ENCODE measurements around the gene MLLT11.

MLLT11 gene, protein sequence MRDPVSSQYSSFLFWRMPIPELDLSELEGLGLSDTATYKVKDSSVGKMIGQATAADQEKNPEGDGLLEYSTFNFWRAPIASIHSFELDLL

GRCh38 chr1:151060007-151060656 is at the start of gene MLLT11:
TSS of gene MLLT11 (plus strand) at chr1:151060397. CDS start at chr1:151067225, 6,828 bp downstream.
- DNase-seq, result no peak

GRCh38 chr1:151011154-151011850 is 48.9 kb upstream of the MLLT11 start:
- no peak for DNase-seq

DNA sequence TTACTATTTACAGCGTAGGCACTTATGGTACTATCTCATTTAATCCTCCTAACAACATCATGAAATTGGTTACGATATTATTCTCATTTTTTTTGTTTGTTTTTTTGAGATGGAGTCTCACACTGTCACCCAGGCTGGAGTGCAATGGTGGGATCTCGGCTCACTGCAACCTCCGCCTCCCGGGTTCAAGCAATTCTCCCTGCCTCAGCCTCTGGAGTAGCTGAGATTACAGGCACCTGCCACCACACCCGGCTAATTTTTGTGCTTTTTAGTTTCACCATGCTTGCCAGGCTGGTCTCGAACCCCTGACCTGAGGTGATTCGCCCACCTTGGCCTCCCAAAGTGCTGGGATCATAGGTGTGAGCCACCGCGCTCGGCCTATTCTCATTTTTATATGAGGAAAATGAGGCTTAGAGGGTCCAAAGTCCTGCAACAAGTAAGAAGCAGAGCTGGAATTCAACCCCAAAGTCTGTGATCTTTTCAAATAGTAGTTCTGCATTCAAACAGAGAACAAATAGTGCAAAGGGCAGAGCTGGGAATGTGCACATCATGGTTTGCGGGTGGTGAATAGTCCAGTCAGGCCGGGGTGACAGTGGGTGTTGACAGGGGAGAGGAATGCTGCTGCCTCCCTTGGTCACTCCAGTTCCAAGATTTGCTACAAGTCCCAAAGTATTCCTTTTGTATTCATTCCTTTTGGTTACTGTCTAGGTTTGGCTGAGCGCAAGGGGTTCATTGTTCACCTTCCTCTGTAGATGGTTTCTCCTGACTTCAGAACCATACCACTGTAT is 47.3 kb upstream of the MLLT11 start:
- DNase-seq, result no peak

DNA sequence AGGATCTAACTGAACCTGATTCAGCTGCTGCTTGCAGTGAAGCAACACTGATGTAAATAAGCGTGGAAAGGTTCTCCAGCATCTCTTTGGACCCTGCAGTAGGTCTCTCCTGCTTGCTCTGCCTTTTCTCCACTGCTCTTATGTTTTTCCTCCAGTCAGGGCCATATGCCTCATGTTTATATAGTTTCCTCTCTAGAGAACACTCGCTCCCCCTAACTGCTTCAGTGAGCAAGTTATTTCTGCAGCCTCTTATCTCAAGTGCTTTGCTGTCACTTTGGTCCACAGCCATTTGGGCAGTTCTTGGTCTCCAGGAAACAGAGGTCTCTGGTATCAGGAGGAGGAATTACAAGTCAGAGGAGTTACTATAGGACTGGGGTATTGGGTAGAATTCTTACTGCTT is 46.7 kb upstream of the MLLT11 start:
- DNase-seq, result no peak

- peak; percentile 82 for DNase-seq
Observed at GRCh38 chr1:151024540-151025146, 35.6 kb upstream of the MLLT11 start.

DNA sequence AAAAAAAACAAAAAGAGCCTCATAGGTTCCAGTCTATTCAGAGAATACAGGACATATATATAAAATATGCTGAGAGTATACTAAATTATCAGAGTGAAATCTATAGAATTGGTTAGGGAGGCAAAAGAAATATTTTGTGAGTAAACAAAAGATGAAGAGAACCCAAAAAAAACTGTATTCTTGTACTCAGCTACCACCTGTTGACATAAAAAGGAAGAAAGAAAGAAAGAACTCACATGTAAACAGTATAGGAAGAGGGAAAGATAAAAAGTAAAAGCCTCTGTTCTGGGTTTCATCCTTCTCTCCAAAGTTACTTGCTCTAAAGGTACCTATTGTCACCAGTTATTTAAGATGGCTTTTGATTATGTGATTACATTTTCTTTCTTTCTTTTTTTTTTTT is 33.7 kb upstream of the MLLT11 start:
- no peak for DNase-seq

DNA sequence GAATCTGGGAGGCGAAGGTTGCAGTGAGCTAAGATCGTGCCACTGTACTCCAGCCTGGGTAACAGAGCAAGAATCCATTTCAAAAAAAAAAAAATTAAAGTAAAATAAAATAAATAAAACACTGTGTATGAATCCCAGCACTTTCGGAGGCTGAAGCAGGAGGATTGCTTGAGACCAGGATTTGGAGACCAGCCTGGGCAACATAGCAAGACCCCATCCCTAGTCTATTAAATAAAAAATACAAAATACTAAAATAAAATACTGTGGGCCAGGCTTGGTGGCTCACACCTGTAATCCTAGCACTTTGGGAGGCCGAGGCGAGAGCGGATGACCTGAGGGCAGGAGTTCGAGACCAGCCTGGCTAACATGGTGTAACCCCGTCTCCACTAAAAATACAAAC is 28.0 kb upstream of the MLLT11 start:
- no peak for DNase-seq

- no peak for DNase-seq
Observed at GRCh38 chr1:151035167-151035566, 25.0 kb upstream of the MLLT11 start.

- no peak for DNase-seq
Observed at GRCh38 chr1:151036356-151036755, 23.8 kb upstream of the MLLT11 start, which contains the start of gene BNIPL. TSS of gene BNIPL (plus strand) at chr1:151036586. CDS start at chr1:151036726, 140 bp downstream.

GRCh38 chr1:151037032-151037431 is 23.2 kb upstream of the MLLT11 start:
- DNase-seq, result no peak

DNA sequence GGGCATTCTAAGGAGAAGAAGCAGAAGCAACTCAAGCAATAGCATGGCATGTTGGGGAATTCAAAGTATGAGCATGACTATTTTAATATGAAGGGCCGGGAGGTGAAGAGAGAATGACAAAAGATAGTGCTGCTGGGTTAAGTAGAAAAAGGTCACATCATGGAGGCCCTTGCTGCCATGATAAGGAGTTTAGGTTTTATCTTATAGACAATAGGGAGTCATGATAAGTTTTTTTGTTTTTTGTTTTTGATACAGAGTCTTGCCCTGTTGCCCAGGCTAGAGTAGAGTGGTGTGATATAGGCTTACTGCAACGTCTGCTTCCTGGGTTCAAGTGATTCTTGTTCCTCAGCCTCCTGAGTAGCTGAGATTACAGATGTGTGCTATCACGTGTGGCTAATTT is 20.7 kb upstream of the MLLT11 start:
- no peak for DNase-seq

DNA sequence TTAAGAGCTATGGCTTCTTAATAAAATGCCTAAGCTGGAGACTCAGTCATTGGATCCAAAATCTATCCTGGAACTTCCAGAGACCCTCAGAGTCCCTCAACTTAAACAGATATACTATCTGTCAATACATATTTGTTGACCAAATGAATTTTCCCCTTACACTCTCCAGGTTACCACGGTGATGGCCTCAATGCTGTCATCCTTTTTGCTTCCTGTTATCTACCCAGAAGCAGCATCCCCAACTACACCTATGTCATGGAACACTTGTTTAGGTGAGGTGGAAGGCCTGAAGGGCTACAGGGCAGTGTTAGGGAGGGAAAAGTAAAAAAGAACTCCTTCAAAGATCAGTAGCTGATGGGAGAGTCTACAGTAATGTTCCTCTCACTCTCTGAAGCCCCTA is 17.0 kb upstream of the MLLT11 start:
- no peak for DNase-seq

DNA sequence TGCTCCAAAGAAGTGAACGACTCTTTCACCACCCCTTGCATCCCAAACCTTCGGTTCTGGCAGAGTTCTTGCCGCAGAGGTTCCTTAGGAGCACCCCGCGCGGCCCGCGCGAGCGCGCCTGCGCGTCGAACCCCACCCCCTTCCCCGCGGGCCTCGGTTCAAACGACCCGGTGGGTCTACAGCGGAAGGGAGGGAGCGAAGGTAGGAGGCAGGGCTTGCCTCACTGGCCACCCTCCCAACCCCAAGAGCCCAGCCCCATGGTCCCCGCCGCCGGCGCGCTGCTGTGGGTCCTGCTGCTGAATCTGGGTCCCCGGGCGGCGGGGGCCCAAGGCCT is 12.6 kb upstream of the MLLT11 start, which contains the start of gene C1orf56:
Gene C1orf56 (plus strand): TSS at position 161 of the 334 bp plus-strand sequence. CDS start 97 bp downstream, at position 258.
- peak; percentile 63 for DNase-seq

GRCh38 chr1:151047925-151048644 is 12.1 kb upstream of the MLLT11 start:
- DNase-seq, result peak; percentile 53

DNA sequence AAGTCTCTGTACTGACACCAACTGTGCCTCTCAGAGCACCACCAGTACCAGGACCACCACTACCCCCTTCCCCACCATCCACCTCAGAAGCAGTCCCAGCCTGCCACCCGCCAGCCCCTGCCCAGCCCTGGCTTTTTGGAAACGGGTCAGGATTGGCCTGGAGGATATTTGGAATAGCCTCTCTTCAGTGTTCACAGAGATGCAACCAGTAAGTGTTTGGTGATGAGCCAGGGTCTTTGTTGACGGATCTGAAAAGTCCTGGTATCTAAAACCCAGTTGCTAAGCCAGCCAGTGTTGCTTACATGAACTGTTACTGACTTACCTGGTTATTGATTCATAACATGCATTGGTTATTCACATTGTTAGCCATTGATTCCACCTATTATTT is 11.6 kb upstream of the MLLT11 start:
- DNase-seq, result no peak

GRCh38 chr1:151049458-151049857 is 10.7 kb upstream of the MLLT11 start:
- no peak for DNase-seq

- no peak for DNase-seq
Observed at GRCh38 chr1:151050051-151050688, 10.0 kb upstream of the MLLT11 start.

DNA sequence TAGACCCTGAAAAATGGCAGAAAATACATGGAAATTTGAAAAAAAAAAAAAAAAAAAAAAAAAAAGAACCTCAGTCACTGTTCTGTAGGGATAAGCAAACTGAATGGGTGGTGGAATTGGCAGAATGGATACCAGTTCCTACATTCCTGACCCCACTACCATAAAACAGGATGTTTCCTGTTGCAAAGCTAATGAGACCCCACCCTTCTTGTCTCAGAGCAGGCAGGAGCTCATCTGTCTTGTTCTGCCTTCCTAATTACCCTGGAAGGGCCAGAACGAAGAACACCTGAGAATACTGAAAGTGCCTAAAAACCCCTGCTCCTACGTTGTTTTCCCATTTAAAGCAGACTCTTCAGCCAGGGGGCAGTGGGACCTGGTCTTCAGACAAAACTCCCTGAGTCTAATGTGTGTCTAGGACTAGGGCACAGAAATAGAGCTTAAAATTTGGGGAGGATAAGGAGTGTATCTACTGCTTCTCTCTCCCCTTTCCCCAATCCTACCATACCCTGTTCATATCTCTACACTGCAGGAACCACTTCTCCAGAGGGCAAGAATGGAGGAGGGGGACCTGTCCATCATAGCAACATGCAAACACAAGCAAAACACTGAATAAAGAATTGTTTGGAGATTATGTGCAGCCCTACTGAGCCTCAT is 8.7 kb upstream of the MLLT11 start:
- no peak for DNase-seq

DNA sequence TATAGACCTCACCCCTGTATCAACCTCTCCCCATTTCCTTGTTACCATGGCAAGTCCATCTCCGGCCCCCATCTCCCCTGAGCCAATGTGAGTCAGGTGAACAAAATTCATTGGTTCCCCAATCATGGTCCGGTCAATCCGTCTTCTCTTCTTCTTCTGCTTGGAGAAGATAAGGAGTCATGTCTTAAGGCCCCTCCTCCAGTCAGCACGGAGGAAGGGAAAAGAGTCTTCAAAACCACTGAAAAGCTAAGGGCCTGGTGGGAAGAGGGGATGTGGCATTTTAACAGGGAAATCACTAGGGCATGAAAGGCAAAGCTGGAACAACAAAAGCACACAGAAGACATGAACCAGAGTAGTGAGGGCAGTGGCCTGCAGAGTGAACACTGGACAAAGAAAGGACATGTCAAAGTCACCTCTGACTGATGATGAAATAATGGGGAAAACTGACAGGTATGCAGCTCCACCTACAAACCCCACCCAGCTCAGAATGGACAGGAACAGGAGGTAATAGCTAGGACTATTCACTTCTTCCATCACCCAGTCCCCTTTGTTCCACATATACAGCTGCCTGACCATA is 5.1 kb upstream of the MLLT11 start:
- no peak for DNase-seq

DNA sequence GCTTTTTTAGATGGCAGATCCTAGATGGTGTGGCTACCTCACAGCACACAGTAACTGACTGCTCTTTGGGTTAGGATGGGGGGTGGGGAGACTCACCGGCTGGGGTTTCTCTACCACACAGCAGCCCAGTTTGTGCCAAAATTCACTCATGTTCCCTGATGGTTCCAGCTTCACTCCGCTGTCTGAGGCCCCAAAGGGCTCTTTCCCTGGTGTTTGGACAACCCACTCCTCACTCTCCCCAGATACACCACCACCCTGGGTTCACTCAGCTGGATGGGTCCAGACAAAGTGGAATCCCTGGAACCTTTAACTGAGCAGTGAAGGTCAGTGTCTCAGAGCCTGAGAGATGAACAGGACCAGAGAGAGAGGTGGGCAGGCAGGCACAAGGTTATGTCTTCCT is 4.6 kb upstream of the MLLT11 start:
- DNase-seq, result no peak

GRCh38 chr1:151056149-151056548 is 4.0 kb upstream of the MLLT11 start:
- DNase-seq, result no peak

All from stimulated activated CD4-positive, alpha-beta T cell treated with anti-CD3 and anti-CD28 coated beads, Interleukin-4, amount 100 ng/mL, for 1 hour (primary cell).